IPS DF 19.7 (cell line): ENCODE results near the gene PLXNC1.
A peak's percentile ranks its signal among the peaks of the same experiment; 100 is the strongest.
"Not testable (repeated sequence)": the region's sequence is repeated elsewhere in the genome, so short reads cannot be mapped to it uniquely, and the experiment has no call there.

Source experiments
- DNase-seq: peaks from one replicate; pipeline ENCODE4 v3.0.0-alpha.2; 2013; ENCODE audit warnings: low read depth, low spot score

Gene PLXNC1

GRCh38 chr12:94289461-94290312, 141.3 kb downstream of the PLXNC1 start:
- no peak for DNase-seq

GRCh38 chr12:94290353-94290752, 142.0 kb downstream of the PLXNC1 start:
- no peak for DNase-seq

DNA sequence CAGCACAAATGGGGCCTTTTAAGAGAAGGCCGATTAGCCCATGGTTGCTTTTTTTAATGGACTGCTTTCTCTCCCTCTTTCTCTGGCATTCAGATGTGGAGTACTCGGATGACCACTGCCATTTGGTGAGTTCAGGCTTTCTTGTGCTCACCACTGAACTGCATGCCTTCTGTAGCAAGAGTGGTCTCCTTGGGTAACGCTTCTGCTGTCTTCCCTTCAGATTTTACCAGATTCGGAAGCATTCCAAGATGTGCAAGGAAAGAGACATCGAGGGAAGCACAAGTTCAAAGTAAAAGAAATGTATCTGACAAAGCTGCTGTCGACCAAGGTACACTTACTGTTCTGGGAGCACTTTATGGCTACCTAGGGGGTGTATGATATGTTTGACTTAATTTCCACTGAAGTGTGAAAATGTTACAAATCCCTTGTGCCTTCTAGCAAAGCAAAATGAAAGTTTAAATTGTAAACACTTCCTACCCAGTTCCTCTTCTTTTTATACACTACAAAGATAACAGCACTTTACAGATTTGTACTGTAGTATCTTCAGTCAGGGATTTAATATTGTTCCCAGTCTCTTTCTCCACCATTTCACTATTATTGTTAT, 148.8 kb downstream of the PLXNC1 start:
- no peak for DNase-seq

DNA sequence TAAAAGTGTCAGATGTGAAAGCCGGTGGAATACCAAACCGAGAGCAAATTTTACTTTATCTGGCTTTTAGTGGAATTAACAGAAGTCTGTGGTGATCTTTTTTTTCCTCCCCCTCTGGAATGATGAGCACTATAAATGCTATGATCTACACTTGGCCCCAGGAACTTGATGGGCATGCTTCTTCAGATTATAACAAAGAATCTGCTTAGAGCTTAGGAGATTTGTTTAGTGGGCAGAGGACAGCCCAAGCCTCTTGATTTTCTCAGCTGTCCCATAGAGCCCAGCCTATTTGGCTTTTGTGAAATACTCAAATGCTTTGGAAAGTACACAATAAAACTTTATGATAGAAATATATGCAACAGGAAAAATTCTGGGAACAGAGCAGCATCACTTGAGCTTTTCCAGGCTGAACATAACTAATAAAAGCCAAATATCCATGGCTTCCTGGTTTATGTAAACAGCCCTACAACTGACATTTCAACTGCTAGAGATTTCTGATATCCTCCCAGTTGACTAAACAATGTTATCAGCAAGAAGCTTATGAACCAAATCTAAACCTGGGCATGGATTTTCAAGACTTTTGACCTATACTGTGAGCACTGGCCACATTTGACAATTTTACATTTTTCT, 149.6 kb downstream of the PLXNC1 start:
- no peak for DNase-seq

DNA sequence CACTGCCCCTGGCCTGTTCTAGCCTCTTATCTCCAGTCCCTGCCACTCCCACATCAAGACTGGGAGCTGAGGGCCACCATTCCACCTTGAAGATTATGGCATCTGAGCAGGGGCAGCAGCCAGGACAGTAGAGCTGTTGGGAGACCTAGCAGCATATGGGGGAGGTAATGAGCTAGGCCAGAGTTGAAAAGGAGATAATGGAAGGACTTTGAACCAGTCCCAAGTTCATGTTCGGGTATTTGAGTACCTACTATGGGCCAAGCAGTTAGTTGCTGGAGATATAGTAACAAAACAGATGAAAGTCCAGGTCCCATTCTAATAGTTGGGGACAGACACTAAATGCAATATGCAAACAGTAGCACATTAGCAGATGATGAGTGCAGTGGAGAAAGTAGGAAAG, 151.5 kb downstream of the PLXNC1 start:
- no peak for DNase-seq

DNA sequence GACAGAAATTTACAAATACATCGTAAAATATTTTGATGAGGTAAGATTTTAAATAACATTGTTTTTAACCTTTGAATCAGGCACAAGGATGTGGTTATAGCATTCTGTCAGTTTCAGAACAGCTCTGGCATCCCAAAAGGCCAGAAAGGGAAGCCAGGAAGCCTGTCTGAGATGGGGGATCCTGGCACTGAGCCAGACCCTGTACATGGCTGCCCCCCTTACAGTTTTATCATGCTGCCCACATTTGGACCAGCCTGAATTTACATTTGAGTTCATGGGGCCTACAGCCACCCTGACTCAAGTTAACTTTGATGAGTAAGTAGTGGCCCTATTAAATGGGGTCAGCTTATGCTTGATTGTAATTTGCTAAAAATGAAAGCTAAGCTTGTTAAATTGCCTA, 155.6 kb downstream of the PLXNC1 start:
- DNase-seq, result no peak

- peak; percentile 85 for DNase-seq
Measured at GRCh38 chr12:94304566-94305061, 156.2 kb downstream of the PLXNC1 start.

GRCh38 chr12:94305130-94305957, 157.0 kb downstream of the PLXNC1 start:
- no peak for DNase-seq

DNA sequence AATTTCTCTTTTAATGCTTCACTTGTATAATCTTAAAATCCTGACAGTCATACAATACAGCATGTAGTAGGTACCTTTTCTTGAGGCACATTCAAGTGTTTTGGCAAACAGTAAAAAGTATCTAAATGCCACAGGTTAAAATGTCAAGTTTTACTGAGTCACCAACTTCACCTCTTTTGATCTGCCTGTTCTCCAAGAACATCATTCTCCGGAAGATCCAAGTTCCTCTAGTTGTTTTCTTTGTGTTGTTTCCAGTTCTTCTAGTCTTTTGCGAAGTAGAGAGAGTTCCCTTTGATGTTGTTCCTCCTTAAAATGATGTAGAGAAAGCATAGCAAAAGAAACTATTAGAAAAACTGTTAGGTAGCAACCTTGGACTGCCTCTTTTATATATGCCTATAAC, 160.2 kb downstream of the PLXNC1 start:
- DNase-seq, result no peak

DNA sequence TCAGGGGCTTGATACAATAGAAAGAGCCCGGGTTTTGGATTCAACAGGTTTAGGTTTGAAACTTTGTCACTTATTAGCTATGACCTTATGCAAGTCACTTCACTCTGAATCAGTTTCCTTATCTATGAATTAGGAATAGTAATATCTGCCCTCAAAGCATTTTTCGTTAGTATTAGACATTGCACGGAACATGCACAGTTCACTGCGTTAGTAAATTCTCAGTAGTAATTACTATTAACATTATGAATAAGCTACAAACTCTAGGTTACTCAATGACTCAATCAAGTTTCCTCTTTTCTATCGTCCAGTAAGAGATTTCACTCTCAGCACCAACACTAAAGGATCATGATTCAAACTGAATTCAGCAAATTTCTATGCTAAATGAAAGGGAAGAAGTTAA, 161.0 kb downstream of the PLXNC1 start:
- no peak for DNase-seq

GRCh38 chr12:94312378-94312777, 164.0 kb downstream of the PLXNC1 start:
- DNase-seq, result no peak

GRCh38 chr12:94316600-94316999, 168.2 kb downstream of the PLXNC1 start:
- DNase-seq, result not testable (repeated sequence)

GRCh38 chr12:94318181-94318580, 169.8 kb downstream of the PLXNC1 start:
- no peak for DNase-seq

DNA sequence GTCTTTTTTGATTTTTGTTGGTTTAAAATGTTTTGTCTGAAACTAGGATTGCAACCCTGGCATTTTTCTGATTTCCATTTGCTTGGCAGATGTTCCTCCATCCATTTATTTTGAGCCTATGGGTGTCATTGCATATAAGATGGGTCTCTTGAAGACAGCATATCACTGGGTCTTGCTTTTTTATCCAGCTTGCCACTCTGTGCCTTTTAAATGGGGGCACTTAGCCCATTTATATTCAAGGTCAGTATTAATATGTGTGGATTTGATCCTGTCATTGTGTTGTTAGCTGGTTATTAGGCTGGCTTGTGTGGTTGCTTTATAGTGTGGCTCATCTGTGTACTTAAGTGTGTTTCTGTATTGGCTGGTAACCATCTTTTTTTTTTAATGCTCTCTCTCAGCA, 171.7 kb downstream of the PLXNC1 start:
- DNase-seq, result no peak

- DNase-seq, result no peak
Measured at GRCh38 chr12:94322346-94322745, 174.0 kb downstream of the PLXNC1 start.

- no peak for DNase-seq
Measured at GRCh38 chr12:94326234-94326633, 177.9 kb downstream of the PLXNC1 start.

DNA sequence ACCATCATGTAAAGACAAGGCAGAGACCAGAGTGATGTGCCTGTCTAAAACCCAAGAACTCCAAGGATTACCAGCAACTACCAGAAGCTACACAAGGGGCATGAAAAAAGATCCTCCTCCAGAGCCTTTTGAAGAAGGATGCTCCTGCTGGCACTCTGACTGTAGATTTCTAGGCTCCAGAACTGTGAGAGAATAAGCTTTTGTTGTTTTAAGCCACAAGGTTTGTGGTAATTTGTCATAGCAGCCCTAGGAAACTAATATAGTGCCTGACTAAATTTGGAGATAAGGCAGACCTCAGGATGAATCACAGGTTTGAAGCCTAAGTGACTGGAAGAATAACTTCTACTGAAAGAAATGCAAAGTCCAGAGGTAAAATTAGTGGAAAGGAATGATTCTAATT, 178.3 kb downstream of the PLXNC1 start:
- DNase-seq, result no peak

- DNase-seq, result no peak
Measured at GRCh38 chr12:94327809-94328208, 179.4 kb downstream of the PLXNC1 start.

DNA sequence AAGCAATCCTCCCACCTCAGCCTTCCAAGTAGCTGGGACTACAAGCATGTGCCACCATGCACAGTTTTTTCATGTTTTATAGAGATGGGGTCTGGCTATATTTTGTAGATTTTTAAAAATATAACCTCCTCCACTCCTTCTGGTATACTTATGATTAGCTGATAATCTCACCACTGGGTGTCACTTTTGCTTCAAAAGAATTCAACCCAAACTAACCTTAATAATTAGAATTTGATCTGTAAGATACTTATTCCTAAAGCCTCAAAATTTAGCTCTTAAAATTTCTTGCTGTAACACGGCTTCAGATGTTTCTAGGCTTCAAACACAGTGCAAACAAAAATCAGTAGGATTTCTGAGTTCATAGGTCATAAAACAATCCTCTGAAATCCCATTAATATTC, 181.0 kb downstream of the PLXNC1 start:
- DNase-seq, result no peak

GRCh38 chr12:94333396-94333795, 185.0 kb downstream of the PLXNC1 start:
- DNase-seq, result no peak

DNA sequence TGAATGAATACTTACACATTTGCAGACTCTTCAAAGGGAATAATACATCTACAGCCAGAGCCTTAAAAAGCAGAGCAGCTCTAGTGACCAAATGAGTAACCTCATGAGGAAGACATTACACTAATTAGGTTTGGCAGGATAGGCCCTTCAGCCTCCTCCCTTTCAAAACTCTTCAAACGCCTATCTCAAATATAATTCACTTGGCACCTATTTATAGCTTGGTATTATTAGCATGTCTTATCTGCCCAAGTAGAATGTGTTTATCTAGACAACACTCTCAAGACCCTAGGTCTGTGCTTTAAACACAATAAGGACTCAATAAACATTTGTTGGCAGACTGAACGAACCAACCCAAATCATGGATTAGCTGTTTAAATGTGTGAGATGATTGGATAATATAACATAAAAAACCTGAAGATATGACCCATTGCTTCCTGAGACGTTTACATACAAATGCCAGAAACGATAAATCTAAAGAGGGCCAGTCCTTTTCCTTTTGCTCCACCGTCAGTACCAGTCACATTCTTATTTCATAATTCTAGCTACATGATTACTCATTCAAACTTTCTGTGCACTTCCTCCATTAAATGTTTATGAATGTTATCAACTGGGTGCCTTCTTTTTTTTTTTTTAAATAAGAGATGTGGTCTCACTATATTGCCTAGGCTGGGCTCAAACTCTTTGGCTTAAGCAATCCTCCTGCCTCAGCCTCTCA, 188.0 kb downstream of the PLXNC1 start:
- no peak for DNase-seq
